T-helper 17 cell (primary cell): ENCODE data around the gene C8A. TPM values are rescaled to one million over a fixed set of nuclear protein-coding genes. Genes with fewer than 3 reads are reported as not detected.

Source experiments
- ATAC-seq: fragments of 150-1000 bp; cut with Tn5 transposase; 2 replicates; pipeline ENCODE4 v1.10.0; 2021; ENCODE audit warnings: mild to moderate bottlenecking, moderate library complexity
- DNase-seq, 3 donors: peaks; one replicate each; pipeline versions ENCODE4 v3.0.0 to v3.0.0-alpha.2; 2020 to 2021
- H3K9me3 ChIP-seq: one replicate; pipeline ENCODE4 v1.7.0; 2013; ENCODE audit warnings: low read length, mild to moderate bottlenecking; ENCODE audit not compliant: control insufficient read depth, poor library complexity, severe bottlenecking
- H3K27ac Mint-ChIP-seq: one replicate; pipeline ENCODE4 v1.8.0; 2022; ENCODE audit warnings: mild to moderate bottlenecking, moderate library complexity, mixed read lengths
- H3K27me3 Mint-ChIP-seq: one replicate; pipeline ENCODE4 v1.8.0; 2022; ENCODE audit warnings: mixed read lengths
- H3K36me3 Mint-ChIP-seq: one replicate; pipeline ENCODE4 v1.8.0; 2022; ENCODE audit warnings: low read depth, mixed read lengths
- H3K4me1 Mint-ChIP-seq: one replicate; pipeline ENCODE4 v1.8.0; 2022; ENCODE audit warnings: mild to moderate bottlenecking, mixed read lengths
- H3K4me3 Mint-ChIP-seq: one replicate; pipeline ENCODE4 v1.8.0; 2022; ENCODE audit warnings: mild to moderate bottlenecking, moderate library complexity, mixed read lengths
- total RNA-seq, 4 donors: library from RNA in 2 of 4; stranded (reverse) in 2 of 4; gene quantifications; one replicate each; pipeline ENCODE4 v1.2.3 and lab custom pipeline; 2022 to 2026

C8A gene
- total RNA-seq, 2 donors from 2014 or later: not detected

DNA sequence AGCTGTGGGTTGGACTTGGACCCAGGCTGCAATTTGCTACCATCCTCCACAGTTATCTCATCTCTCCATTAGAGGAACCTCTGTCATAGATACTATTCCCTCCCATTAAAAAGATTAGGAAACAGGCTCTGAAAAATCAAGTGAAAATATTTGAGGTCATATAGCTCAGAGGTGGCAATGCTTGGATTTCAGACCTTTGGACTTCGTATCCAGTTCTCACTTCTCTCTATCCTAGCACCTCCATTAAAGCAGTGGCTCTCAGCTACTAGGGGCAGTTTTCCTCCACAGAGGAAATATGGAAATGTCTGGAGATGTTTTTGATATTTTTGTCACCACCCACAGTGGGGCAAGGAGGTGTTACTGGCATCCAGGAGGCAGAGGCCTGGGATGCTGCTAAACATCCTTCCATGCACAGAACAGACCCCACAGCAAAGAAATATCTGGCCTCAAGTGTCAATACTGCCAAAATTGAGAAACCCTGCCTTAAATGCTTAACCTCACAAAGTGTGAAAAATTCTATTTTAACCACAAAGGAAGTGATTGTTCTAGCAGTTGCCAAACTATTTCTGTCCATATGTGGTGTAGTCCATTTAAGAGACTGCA, 54.1 kb downstream of the C8A start:
- Mint-ChIP-seq H3K36me3 (no peaks in the 10 kb centered on the region), H3K4me1 (no peaks in the 10 kb centered on the region), H3K27ac (no peak overlapping the region), H3K27me3 (peaks cover 40% of the 10 kb centered on the region), H3K4me3 (no peak overlapping the region)
- ATAC-seq (no peak), DNase-seq (no peak)
- no peaks in the 10 kb centered on the region for H3K9me3 ChIP-seq

DNA sequence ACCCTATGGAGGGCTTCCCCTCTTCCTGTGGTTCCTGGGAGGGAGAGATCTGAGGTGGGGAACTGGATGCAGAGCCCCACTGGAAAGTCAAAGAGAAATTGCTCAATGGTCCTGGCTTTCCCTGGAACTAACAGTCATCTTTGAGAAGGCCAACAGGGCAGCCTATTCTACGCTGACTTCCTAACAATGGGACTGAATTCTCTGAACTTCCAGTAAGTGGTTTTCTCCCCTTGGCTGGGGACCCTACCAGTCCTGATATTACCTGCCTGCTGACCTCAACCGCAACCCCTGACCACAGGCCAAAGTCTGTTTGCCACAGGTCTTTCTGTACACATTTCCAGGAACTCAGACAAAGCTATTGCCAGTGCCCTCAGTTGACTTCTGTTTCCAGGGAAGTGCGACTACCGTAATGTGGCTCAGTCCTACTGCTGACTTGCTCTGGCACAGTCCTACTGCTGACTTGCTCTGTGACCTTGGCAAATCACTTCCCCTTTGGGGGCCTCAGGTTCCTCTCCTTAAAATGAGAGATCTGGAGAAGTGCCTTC, 55.9 kb downstream of the C8A start:
- H3K9me3 ChIP-seq: no peaks in the 10 kb centered on the region
- Mint-ChIP-seq H3K4me3 (no peak overlapping the region), H3K4me1 (no peaks in the 10 kb centered on the region), H3K27me3 (peaks cover 32% of the 10 kb centered on the region), H3K27ac (no peak overlapping the region), H3K36me3 (no peaks in the 10 kb centered on the region)
- ATAC-seq (no peak), DNase-seq (no peak)

DNA sequence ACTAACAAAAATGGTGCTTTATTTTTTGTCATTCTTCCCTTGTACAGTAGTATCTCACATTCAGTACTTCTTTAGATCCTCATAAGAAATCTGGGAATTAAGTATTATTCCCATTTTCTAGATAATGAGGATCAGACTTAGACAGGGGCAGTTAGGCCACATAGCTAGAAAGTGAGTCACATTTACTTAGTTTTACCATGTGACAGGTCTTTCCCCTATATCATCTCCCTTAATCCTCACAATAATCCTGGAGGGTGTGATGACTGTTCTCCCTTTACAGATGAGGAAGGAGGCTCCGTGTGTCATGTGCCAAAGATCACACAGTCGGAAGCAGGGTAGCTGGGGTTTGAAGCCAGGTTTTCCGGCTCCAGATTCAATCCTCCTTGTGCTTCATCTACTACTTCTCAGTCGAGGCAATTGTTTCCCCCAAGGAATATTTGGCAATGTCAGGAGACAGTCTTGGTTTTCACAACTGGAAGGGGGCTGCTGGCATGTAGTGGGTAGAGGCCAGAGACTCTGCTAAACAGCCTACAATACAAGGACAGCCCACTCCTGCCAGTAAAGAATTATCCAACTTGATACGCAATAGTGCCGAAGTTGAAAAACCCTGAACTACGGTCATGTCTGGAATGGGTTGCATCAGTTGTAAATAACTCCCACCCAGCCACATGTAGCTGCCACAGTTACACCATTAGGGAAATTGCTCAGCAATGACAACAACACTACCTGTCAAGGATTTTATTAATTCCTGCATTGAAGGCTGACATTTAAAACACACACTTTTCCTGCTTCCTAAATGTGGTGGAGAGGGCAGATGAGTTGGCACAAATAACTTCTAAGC, 56.7 kb downstream of the C8A start:
- no peak overlapping the region for H3K27ac Mint-ChIP-seq
- H3K9me3 ChIP-seq: no peaks in the 10 kb centered on the region
- H3K4me3 Mint-ChIP-seq: no peak overlapping the region
- H3K4me1 Mint-ChIP-seq: no peaks in the 10 kb centered on the region
- ATAC-seq (no peak), DNase-seq (no peak)
- no peaks in the 10 kb centered on the region for H3K36me3 Mint-ChIP-seq
- peaks cover 39% of the 10 kb centered on the region for H3K27me3 Mint-ChIP-seq

DNA sequence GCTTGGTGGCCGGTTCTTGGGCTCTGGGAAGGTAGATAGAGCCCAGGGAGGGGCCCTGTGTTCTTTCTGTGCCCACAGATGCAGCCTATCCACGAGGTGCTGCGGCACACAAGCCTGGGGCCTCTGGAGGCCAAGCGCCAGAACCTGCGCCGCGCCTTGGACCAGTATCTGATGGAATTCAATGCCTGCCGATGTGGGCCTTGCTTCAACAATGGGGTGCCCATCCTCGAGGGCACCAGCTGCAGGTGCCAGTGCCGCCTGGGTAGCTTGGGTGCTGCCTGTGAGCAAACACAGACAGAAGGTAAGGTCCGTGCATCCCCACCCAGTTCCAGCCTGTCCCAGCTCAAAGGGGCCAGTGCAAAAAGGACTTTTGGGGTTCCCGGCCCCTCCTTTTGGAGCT, 57.7 kb downstream of the C8A start:
- Mint-ChIP-seq H3K36me3 (no peaks in the 10 kb centered on the region), H3K27ac (no peak overlapping the region), H3K4me1 (no peaks in the 10 kb centered on the region), H3K27me3 (peaks cover 38% of the 10 kb centered on the region), H3K4me3 (no peak overlapping the region)
- no peak for DNase-seq
- ATAC-seq: no peak
- H3K9me3 ChIP-seq: no peaks in the 10 kb centered on the region

DNA sequence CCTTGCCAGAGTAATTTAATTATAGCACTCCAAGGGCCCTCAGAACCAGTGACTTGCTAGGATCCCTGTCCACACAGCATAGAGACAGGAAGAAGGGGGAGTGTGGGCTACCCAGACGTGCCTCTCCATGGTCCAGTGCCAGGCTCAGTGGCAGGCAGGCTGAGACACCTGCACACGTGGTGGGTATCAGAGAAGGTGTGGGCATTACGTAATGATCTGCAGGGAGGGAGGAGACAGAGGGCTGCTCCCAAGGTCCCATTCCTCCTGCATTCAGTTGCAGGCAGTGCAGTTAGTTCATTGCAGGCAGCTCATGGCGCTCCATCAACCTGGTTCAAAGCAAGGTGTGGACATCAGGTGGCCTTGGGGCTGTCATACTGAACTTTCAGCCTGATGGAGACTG, 61.4 kb downstream of the C8A start:
- no peak for ATAC-seq
- Mint-ChIP-seq H3K27me3 (peaks cover 27% of the 10 kb centered on the region), H3K27ac (no peak overlapping the region), H3K4me1 (no peaks in the 10 kb centered on the region), H3K36me3 (no peaks in the 10 kb centered on the region), H3K4me3 (no peak overlapping the region)
- no peaks in the 10 kb centered on the region for H3K9me3 ChIP-seq
- DNase-seq: no peak

DNA sequence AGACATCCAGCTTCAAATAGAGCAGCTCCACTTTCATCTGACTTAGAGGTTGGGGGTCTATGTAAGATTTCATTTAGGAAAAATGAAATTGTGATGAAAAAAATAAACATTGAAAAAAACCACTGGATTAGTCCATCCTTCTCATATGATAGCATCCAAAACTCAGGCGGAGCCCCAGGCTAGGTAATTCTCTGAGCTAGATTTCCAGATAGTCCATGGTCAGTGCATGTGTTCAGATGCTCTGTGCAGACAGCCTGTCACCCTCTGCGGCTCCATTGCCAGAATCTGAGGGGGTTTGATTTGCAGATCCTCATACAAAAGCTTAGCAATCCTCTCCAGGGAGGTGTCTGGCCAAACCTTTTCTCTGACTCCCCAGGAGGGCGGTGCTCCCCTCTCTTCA, 62.0 kb downstream of the C8A start:
- H3K27me3 Mint-ChIP-seq: peaks cover 29% of the 10 kb centered on the region

DNA sequence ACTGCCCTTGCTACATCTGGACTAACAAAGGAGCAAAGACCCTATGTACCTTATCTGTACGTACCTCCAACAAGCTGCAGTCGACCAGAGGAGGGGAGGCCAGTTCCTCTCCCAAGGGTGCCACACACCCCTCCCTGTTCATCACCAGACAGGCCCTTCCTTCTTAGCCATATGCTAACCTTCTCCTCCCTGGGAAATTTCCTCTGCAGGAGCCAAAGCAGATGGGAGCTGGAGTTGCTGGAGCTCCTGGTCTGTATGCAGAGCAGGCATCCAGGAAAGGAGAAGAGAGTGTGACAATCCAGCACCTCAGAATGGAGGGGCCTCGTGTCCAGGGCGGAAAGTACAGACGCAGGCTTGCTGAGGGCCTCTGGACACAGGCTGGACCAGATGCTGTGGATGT, 62.8 kb downstream of the C8A start:
- no peak overlapping the region for H3K4me3 Mint-ChIP-seq
- H3K4me1 Mint-ChIP-seq: no peaks in the 10 kb centered on the region
- H3K27ac Mint-ChIP-seq: no peak overlapping the region
- ATAC-seq: no peak
- H3K27me3 Mint-ChIP-seq: peaks cover 30% of the 10 kb centered on the region
- H3K36me3 Mint-ChIP-seq: no peaks in the 10 kb centered on the region
- no peaks in the 10 kb centered on the region for H3K9me3 ChIP-seq
- no peak for DNase-seq

More for the DNA sequence above, 62.0 kb downstream of the C8A start:
- no peaks in the 10 kb centered on the region for H3K9me3 ChIP-seq
- Mint-ChIP-seq H3K27ac (no peak overlapping the region), H3K36me3 (no peaks in the 10 kb centered on the region), H3K4me3 (no peak overlapping the region), H3K4me1 (no peaks in the 10 kb centered on the region)
- ATAC-seq (no peak), DNase-seq (no peak)

DNA sequence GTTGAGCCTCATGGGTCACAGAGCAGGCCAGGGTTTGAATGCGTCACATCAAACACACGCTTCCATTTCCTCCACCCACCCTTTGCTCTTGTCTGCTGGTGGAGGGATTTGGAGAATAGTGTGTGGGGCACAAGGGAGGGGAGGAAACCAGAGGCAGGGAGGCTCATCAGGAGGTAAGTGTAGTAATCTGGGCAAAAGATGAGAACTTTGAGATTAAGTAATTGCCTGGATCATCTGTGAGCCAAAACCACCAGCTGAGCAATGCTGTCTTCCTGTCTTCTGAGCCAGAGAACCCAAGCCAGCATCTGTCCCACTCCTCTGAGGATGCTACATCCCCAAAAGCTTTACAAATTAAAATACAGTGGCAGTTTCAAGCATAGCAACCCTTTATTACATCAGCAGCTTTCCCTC, 66.0 kb downstream of the C8A start:
- H3K9me3 ChIP-seq: no peaks in the 10 kb centered on the region
- Mint-ChIP-seq H3K36me3 (no peaks in the 10 kb centered on the region), H3K27ac (no peak overlapping the region), H3K4me3 (no peak overlapping the region), H3K4me1 (no peaks in the 10 kb centered on the region), H3K27me3 (peaks cover 41% of the 10 kb centered on the region)
- ATAC-seq (no peak), DNase-seq (no peak)

DNA sequence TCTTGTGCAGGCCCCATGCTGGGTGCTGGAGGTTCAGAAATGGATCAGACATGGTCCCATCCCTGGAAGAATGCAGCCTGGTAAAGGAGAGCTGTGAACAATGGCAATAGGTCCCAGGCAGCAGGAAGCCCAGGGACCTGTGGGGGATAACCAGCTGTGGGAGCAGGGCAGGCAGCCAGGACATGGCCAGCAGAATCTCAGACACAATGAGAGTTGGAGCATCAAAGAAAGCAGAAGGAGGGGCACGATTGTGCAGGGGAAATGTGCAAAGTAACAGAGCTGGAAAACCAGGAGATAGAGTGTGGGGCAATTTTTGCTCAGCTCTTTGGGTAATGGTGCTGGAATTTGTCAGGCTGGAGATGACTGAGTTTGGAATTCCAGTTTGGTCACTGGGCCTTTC, 66.9 kb downstream of the C8A start:
- Mint-ChIP-seq H3K4me3 (no peak overlapping the region), H3K36me3 (no peaks in the 10 kb centered on the region), H3K4me1 (no peaks in the 10 kb centered on the region), H3K27ac (no peak overlapping the region), H3K27me3 (peaks cover 44% of the 10 kb centered on the region)
- no peaks in the 10 kb centered on the region for H3K9me3 ChIP-seq
- DNase-seq (no peak), ATAC-seq (no peak)

DNA sequence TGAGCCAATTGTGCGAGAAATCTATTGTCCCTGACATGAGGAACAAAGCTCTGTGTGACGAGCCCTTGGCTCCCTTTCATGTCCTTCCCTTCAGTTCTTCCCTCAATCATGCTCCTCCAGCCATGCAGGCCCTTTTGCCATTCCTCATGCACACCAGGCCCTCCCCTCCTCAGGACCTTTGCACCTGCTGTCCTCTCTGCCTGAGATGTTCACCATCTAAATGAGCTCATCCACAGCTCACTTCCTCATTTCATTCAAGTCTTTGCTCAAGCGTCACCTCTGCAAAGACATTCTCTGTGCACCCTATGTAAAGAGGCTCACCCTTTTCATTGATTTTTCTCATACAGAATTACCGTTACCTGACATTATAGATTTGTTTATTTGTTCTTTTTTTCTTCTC, 67.5 kb downstream of the C8A start:
- no peaks in the 10 kb centered on the region for H3K9me3 ChIP-seq
- no peaks in the 10 kb centered on the region for H3K36me3 Mint-ChIP-seq
- H3K27me3 Mint-ChIP-seq: peaks cover 44% of the 10 kb centered on the region
- H3K27ac Mint-ChIP-seq: no peak overlapping the region
- ATAC-seq: no peak
- no peak overlapping the region for H3K4me3 Mint-ChIP-seq
- H3K4me1 Mint-ChIP-seq: no peaks in the 10 kb centered on the region
- DNase-seq: no peak

DNA sequence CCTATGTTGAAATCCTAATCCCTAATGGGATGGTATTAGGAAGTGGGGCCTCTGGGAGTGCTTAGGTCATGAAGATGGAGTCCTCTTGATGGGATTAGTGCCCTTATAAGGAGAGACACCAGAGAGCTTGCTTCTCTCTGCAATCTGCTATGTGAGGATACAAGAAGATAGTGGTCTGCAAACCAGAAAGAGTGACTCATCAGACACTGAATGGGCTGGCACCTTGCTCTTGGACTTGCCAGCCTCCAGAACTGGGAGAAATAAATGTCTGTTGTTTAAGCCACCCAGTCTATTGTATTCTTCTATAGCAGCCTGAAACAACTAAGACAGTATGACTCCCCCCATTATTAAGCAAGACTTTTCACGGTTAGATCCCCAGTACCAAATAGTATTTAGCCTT, 67.9 kb downstream of the C8A start:
- Mint-ChIP-seq H3K27ac (no peak overlapping the region), H3K4me1 (no peaks in the 10 kb centered on the region), H3K27me3 (peaks cover 44% of the 10 kb centered on the region), H3K36me3 (no peaks in the 10 kb centered on the region), H3K4me3 (no peak overlapping the region)
- DNase-seq (no peak), ATAC-seq (no peak)
- no peaks in the 10 kb centered on the region for H3K9me3 ChIP-seq

DNA sequence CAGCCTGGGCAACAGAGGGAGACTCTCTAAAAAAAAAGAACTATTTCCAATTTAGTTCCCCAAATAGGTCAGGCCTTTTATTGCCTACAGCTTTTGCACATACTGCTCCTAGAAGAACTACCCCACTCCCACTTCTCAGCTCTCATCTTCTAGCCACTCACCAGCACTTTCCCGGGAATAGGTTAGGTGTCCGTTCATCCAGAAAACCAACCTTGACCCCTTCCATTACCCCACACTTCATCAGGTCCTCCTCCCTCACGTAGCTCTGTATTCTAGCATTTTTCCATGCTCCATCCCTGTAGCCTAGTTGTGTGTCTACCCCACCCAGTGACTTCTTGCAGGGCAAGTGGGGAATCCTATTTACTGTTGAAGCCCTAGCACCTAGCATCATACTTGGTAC, 68.6 kb downstream of the C8A start:
- no peaks in the 10 kb centered on the region for H3K4me1 Mint-ChIP-seq
- no peak overlapping the region for H3K4me3 Mint-ChIP-seq
- H3K27me3 Mint-ChIP-seq: peaks cover 44% of the 10 kb centered on the region
- no peaks in the 10 kb centered on the region for H3K36me3 Mint-ChIP-seq
- no peaks in the 10 kb centered on the region for H3K9me3 ChIP-seq
- ATAC-seq (no peak), DNase-seq (no peak)
- H3K27ac Mint-ChIP-seq: no peak overlapping the region

DNA sequence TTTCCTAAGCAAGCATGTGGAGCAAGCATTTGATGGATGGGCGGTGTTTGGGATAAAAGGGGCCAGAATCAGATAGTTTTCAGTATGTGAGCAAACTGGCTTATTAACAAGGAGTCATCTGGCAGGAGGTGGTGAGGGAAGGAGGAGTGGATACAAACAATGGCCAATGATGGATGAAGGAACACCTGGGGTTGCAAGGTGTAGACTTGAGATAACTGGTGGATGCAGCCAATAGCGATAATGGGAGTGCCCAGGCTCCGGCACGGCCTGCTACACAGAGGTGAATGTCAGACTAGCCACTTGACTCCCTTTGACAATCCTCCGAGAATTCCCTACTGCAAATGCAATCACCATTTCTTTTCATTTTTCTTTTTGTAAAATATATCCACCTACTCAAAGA, 69.5 kb downstream of the C8A start:
- H3K27ac Mint-ChIP-seq: no peak overlapping the region
- no peaks in the 10 kb centered on the region for H3K9me3 ChIP-seq
- H3K27me3 Mint-ChIP-seq: peaks cover 42% of the 10 kb centered on the region
- DNase-seq (no peak), ATAC-seq (no peak)
- H3K36me3 Mint-ChIP-seq: no peaks in the 10 kb centered on the region
- no peak overlapping the region for H3K4me3 Mint-ChIP-seq
- H3K4me1 Mint-ChIP-seq: no peaks in the 10 kb centered on the region

DNA sequence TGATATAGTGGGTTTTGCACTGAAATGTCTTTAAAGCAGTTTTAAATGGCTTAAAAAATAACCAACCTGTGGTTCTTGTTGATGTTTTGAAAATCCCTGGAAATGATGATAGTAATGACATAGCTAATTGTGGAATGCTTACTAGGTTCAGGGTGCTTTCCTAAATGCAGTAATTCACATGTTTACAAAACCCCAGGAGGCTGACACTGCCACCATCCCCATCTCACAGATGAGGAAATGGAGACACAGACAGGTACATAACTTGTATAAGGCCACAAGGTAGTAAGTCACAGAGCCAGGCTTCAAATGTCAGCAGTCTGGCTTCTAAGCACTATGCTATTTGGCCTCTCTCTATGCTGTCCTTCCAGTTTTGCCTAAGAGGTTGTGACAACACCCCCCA, 70.6 kb downstream of the C8A start:
- peaks cover 39% of the 10 kb centered on the region for H3K27me3 Mint-ChIP-seq
- no peak for ATAC-seq
- no peak overlapping the region for H3K27ac Mint-ChIP-seq
- H3K4me1 Mint-ChIP-seq: no peaks in the 10 kb centered on the region
- no peaks in the 10 kb centered on the region for H3K9me3 ChIP-seq
- H3K36me3 Mint-ChIP-seq: no peaks in the 10 kb centered on the region
- no peak for DNase-seq
- H3K4me3 Mint-ChIP-seq: no peak overlapping the region
